Measurements from ENCODE around the gene TAF1. TPM values are rescaled to one million over a fixed set of nuclear protein-coding genes. Genes with fewer than 3 reads are reported as not detected.
"Not testable (repeated sequence)": the region's sequence is repeated elsewhere in the genome, so short reads cannot be mapped to it uniquely, and the experiment has no call there.

The TAF1 gene
- total RNA-seq, 4 donors from 2014 or later = 13.2 to 21.7 (median 19.1) TPM

DNA sequence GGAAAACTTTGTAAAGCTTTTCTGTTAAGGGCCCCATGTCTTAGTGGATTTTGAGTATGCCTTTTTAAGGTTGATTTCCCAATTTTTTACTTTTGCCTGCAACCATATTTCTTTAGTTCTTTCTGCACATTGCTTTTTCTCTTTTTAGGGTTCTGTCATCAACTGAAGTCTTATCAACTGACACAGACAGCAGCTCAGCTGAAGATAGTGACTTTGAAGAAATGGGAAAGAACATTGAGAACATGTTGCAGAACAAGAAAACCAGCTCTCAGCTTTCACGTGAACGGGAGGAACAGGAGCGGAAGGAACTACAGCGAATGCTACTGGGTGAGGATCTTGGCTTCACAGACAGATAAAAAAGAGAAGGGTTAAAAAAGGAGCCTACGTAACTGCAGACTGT is 27.8 kb downstream of the TAF1 start:
- in situ Hi-C loops (cut with MboI; ENCODE audit: low sequenced_read_pairs in 4 of 4) = loop anchor here in 1 of 4 donors (25.0 kb wide), 1 partner anchor 168 kb away; no protein-coding TSS in a partner anchor
- ATAC-seq = no peak
- no peak overlapping the region for H3K27ac ChIP-seq
- intact Hi-C loops (cut with DNase I; ENCODE audit: low total_unique reads) = no loop called here
- no peaks in the 10 kb centered on the region for H3K4me1 ChIP-seq
- no peaks in the 10 kb centered on the region for H3K27me3 ChIP-seq
- H3K36me3 ChIP-seq = peaks cover 0 to 67% of the 10 kb centered on the region in 2 donors
- DNase-seq = no peak
- H3K9me3 ChIP-seq = no peaks in the 10 kb centered on the region
- TF ChIP-seq CTCF (IDR thresholded peaks at IDR 0.05 in 4 of 5, conservative IDR thresholded peaks at IDR 0.05 in 1 of 5) (no peak), POLR2A (IDR thresholded peaks at IDR 0.05) (no peak)
- no peak overlapping the region for H3K4me3 ChIP-seq

- Histone ChIP-seq H3K9me3 (no peaks in the 10 kb centered on the region), H3K4me3 (no peak overlapping the region), H3K27me3 (no peaks in the 10 kb centered on the region), H3K27ac (no peak overlapping the region), H3K4me1 (no peaks in the 10 kb centered on the region), H3K36me3 (peaks cover 0 to 62% of the 10 kb centered on the region in 2 donors)
- TF ChIP-seq POLR2A (IDR thresholded peaks at IDR 0.05) (no peak), CTCF (IDR thresholded peaks at IDR 0.05 in 4 of 5, conservative IDR thresholded peaks at IDR 0.05 in 1 of 5) (no peak)
- intact Hi-C loops (cut with DNase I; ENCODE audit: low total_unique reads) (no loop called here), in situ Hi-C loops (cut with MboI; ENCODE audit: low sequenced_read_pairs in 4 of 4) (loop anchor here in 1 of 4 donors (25.0 kb wide), 1 partner anchor 166 kb away; no protein-coding TSS in a partner anchor)
- DNase-seq = no peak
- no peak for ATAC-seq
These were observed 30.4 kb downstream of the TAF1 start for GRCh38 chrX:71396576-71396975.

- in situ Hi-C loops (cut with MboI; ENCODE audit: low sequenced_read_pairs in 4 of 4) = loop anchor here in 1 of 4 donors (25.0 kb wide), 1 partner anchor 162 kb away; no protein-coding TSS in a partner anchor
- H3K27me3 ChIP-seq = no peaks in the 10 kb centered on the region
- no peaks in the 10 kb centered on the region for H3K4me1 ChIP-seq
- ATAC-seq = no peak
- no peak overlapping the region for H3K4me3 ChIP-seq
- H3K27ac ChIP-seq = no peak overlapping the region
- intact Hi-C loops (cut with DNase I; ENCODE audit: low total_unique reads) = no loop called here
- peaks cover 0 to 39% of the 10 kb centered on the region in 2 donors for H3K36me3 ChIP-seq
- no peaks in the 10 kb centered on the region for H3K9me3 ChIP-seq
- no peak for DNase-seq
- no peak for TF ChIP-seq CTCF (IDR thresholded peaks at IDR 0.05 in 4 of 5, conservative IDR thresholded peaks at IDR 0.05 in 1 of 5)
- no peak for TF ChIP-seq POLR2A (IDR thresholded peaks at IDR 0.05)
These were observed 34.6 kb downstream of the TAF1 start for GRCh38 chrX:71400710-71401109.

- H3K9me3 ChIP-seq; H3K27me3 ChIP-seq; H3K27ac ChIP-seq; ATAC-seq; H3K4me3 ChIP-seq; intact Hi-C loops (cut with DNase I; ENCODE audit: low total_unique reads); H3K4me1 ChIP-seq; DNase-seq: not testable (repeated sequence)
- peaks cover 0 to 25% of the 10 kb centered on the region in 2 donors for H3K36me3 ChIP-seq
- in situ Hi-C loops (cut with MboI; ENCODE audit: low sequenced_read_pairs in 4 of 4) = loop anchor here in 1 of 4 donors (25.0 kb wide), 1 partner anchor 146 kb away; no protein-coding TSS in a partner anchor
These were observed 50.1 kb downstream of the TAF1 start for GRCh38 chrX:71416260-71416659.

- Histone ChIP-seq H3K36me3 (peaks cover 0 to 42% of the 10 kb centered on the region in 2 donors), H3K27me3 (no peaks in the 10 kb centered on the region), H3K27ac (no peak overlapping the region), H3K4me1 (no peaks in the 10 kb centered on the region), H3K9me3 (no peaks in the 10 kb centered on the region), H3K4me3 (no peak overlapping the region)
- DNase-seq (no peak), ATAC-seq (no peak)
- intact Hi-C loops (cut with DNase I; ENCODE audit: low total_unique reads) = no loop called here
- in situ Hi-C loops (cut with MboI; ENCODE audit: low sequenced_read_pairs in 4 of 4) = loop anchor here in 1 of 4 donors (25.0 kb wide), 1 partner anchor 142 kb away; no protein-coding TSS in a partner anchor
- no peak for TF ChIP-seq CTCF (IDR thresholded peaks at IDR 0.05 in 4 of 5, conservative IDR thresholded peaks at IDR 0.05 in 1 of 5)
- no peak for TF ChIP-seq POLR2A (IDR thresholded peaks at IDR 0.05)
These were observed 54.5 kb downstream of the TAF1 start for GRCh38 chrX:71420686-71421085.
